Calu3 (cell line): Measurements from ENCODE around the gene LITAFD. TPM values are rescaled to one million over a fixed set of nuclear protein-coding genes. Genes with fewer than 3 reads are reported as not detected.
"Not testable (repeated sequence)": the region's sequence is repeated elsewhere in the genome, so short reads cannot be mapped to it uniquely, and the experiment has no call there.

Experiments used
- BruUV-seq: library from RNA; stranded (reverse); fragments of 400-500 nt; replicated peaks from 2 replicates; lab custom pipeline; 2021; lab: Mats Ljungman, UMichigan
- CTCF ChIA-PET: fragments of 300-600 bp; sonication (Branson Sonifier 250); formaldehyde crosslinking; loops from one replicate; lab custom pipeline; 2022; ENCODE audit warnings: antibody characterized with exemption; lab: Charles Lee
- DNase-seq: peaks from one replicate; pipeline ENCODE4 v3.0.0; 2022
- H3K27ac Mint-ChIP-seq: one replicate; pipeline ENCODE4 v1.8.0; 2022; ENCODE audit warnings: mixed read lengths; ENCODE audit not compliant: unreplicated experiment
- H3K27me3 Mint-ChIP-seq: one replicate; pipeline ENCODE4 v1.8.0; 2022; ENCODE audit warnings: mixed read lengths; ENCODE audit not compliant: unreplicated experiment
- H3K36me3 Mint-ChIP-seq: one replicate; pipeline ENCODE4 v1.8.0; 2022; ENCODE audit warnings: mild to moderate bottlenecking, moderate library complexity, mixed read lengths; ENCODE audit not compliant: insufficient read depth, unreplicated experiment
- H3K4me1 Mint-ChIP-seq: one replicate; pipeline ENCODE4 v1.8.0; 2022; ENCODE audit warnings: mild to moderate bottlenecking, low read depth, mixed read lengths; ENCODE audit not compliant: unreplicated experiment
- H3K4me3 Mint-ChIP-seq: one replicate; pipeline ENCODE4 v1.8.0; 2022; ENCODE audit warnings: mild to moderate bottlenecking, low read depth, moderate library complexity, mixed read lengths; ENCODE audit not compliant: unreplicated experiment
- H3K9me3 Mint-ChIP-seq: one replicate; pipeline ENCODE4 v1.8.0; 2022; ENCODE audit warnings: low read depth, mixed read lengths; ENCODE audit not compliant: unreplicated experiment
- intact Hi-C: fragments of 100-400 bp; cut with micrococcal nuclease; formaldehyde crosslinking; loops from one replicate; pipeline ENCODE4 v1.10.0; 2022; ENCODE audit not compliant: unreplicated experiment
- total RNA-seq: library from RNA; stranded (reverse); gene quantifications from 2 replicates; pipeline ENCODE4 v1.2.3, GENCODE V29; 2022
- TF ChIP-seq, protein P1 (sequence below): fragments of 200-600 bp; IDR thresholded peaks from one replicate; pipeline ENCODE4 v1.8.0; 2022; ENCODE audit warnings: antibody characterized with exemption; ENCODE audit not compliant: unreplicated experiment

Gene LITAFD
- total RNA-seq, 1 experiment from 2014 or later = not detected

DNA sequence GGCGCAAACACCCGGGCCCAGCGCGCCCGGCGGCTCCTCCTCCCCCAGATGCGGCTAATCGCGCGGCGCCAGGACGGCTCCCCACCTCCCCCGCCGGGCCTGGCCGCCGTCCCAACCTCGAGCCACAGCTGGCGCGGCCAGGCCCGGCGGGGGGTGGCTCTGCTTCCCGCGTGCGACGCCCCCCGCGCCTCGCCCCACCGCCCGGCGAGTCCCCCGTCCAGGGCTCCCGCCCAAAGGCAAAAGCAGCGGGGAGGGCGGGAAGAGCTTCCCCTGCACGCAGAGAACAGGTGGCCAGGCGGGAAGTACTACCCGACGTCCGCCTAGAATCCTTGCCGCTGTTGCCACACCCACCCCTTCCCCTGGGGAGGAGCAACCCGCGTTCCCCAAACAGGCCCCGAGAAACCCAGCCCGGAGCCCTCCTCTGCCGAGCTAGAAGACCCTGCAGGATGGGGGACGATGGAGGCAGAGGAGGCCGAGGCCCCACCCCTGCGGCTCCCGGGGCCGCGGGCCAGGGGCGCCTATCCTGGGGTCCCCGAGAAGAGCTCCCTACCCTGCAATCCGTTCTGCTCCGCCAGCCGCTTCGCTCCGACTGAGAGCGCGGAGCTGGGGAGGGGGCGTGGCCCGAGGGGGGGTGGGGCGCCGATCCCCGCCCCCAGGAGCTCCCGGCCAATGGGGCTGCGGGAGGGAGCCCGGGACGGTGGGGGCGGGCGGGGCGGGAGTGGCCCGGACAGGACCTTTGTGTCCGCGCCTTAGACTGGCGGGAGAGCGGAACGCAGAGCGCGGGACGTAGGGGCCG, 13.5 kb upstream of the LITAFD start, which contains the start of gene CARHSP1:
Gene CARHSP1, minus strand, starts transcription at position 591 of the 796 bp plus-strand sequence. CDS start 9,678 bp downstream, outside the sequence.
- CTCF ChIA-PET = interaction anchor here (0.5 to 1.6 kb wide), 14 partner anchors 10 to 330 kb away, joined by 3 to 18 read pairs (median 4); no protein-coding TSS in a partner anchor
- DNase-seq = peak; percentile 96
- Mint-ChIP-seq H3K36me3 (peaks cover 59% of the 10 kb centered on the region), H3K4me3 (peak within 1 kb of the TSS; percentile 86), H3K27ac (peak within 1 kb of the TSS; percentile 79), H3K27me3 (no peaks in the 10 kb centered on the region), H3K4me1 (peaks cover 65% of the 10 kb centered on the region), H3K9me3 (no peaks in the 10 kb centered on the region)
- BruUV-seq = no TSS peak
- intact Hi-C loops = no loop called here
- TF ChIP-seq, protein P1, sequence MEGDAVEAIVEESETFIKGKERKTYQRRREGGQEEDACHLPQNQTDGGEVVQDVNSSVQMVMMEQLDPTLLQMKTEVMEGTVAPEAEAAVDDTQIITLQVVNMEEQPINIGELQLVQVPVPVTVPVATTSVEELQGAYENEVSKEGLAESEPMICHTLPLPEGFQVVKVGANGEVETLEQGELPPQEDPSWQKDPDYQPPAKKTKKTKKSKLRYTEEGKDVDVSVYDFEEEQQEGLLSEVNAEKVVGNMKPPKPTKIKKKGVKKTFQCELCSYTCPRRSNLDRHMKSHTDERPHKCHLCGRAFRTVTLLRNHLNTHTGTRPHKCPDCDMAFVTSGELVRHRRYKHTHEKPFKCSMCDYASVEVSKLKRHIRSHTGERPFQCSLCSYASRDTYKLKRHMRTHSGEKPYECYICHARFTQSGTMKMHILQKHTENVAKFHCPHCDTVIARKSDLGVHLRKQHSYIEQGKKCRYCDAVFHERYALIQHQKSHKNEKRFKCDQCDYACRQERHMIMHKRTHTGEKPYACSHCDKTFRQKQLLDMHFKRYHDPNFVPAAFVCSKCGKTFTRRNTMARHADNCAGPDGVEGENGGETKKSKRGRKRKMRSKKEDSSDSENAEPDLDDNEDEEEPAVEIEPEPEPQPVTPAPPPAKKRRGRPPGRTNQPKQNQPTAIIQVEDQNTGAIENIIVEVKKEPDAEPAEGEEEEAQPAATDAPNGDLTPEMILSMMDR = no peak

DNA sequence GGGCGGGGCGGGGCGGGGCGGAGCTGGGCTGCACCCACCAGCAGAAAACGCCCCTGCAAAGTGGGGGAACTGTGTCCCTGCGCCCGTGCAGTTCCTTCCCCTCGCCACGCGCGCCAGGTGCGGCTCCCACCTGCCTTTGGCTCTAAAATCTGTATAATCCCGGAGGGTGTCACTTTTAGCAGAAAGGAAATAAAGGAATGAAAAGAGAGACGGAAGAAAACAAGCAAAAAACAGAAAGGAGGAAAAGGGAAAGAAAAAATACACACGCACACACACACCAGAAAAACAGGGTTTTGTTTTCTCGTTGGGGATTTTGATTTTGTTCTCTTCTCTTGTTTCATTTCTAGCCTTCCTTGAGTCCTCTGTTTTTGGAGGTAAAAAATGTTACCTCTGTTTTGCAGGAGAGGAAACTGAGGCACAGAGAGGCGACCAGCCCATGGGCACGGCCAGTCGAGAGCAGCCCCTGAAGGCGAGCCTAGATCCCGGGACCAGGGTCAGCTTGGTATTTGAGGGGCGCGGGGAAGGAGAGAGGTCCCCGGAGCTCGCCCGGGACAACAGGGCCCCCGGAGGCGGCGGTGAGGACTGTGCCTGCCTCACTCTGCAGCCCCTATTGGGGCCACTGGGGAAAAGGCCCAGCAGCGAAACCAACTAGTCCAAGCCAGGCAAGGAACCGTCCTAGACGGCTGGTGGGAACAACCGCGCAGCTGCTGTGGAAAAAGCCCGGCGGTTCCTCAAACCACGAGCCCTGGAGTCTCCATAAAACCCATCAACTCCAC, 12.8 kb upstream of the LITAFD start:
- no peaks in the 10 kb centered on the region for H3K9me3 Mint-ChIP-seq
- H3K36me3 Mint-ChIP-seq = peaks cover 51% of the 10 kb centered on the region
- intact Hi-C loops = no loop called here
- H3K27me3 Mint-ChIP-seq = no peaks in the 10 kb centered on the region
- no TSS peak for BruUV-seq
- CTCF ChIA-PET = interaction anchor here (0.5 to 1.6 kb wide), 14 partner anchors 9 to 329 kb away, joined by 3 to 18 read pairs (median 4); no protein-coding TSS in a partner anchor
- peak overlapping the region; percentile 56 for H3K27ac Mint-ChIP-seq
- H3K4me3 Mint-ChIP-seq = peak overlapping the region; percentile 86
- peaks cover 57% of the 10 kb centered on the region for H3K4me1 Mint-ChIP-seq
- TF ChIP-seq, protein P1 = no peak
- DNase-seq = no peak

DNA sequence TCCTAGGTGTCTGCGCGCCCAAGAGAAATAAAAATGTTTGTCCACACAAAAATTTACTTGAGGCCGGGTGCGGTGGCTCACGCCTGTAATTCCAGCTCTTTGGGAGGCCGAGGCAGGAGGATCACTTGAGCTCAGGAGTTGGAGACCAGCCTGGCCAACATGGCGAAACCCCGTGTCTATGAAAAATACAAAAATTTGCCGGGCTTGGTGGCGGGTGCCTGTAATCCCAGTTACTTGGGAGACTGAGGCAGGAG, 12.2 kb upstream of the LITAFD start:
- H3K9me3 Mint-ChIP-seq, BruUV-seq, DNase-seq, H3K4me3 Mint-ChIP-seq, H3K27me3 Mint-ChIP-seq, H3K27ac Mint-ChIP-seq, intact Hi-C loops: not testable (repeated sequence)
- CTCF ChIA-PET = interaction anchor here (1.3 kb wide), 1 partner anchor 73 kb away, joined by 3 read pairs; no protein-coding TSS in a partner anchor
- H3K36me3 Mint-ChIP-seq = peaks cover 47% of the 10 kb centered on the region
- peaks cover 52% of the 10 kb centered on the region for H3K4me1 Mint-ChIP-seq

DNA sequence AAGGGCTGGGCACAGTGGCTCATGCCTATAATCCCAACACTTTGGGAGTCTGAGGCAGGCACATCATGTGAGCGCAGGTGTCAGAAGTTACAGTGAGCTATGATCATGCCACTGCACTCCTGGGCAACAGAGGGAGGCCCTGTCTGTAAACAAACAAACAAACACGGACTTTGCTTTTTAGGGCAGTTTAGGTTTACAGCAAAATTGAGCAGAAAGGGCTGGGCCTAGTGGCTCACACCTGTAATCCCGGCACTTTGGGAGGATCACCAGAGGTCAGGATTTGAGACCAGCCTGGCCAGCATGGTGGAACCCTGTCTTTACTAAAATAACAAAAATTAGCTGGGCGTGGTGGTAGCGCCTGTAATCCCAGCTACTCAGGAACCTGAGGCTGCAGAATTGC, 10.1 kb upstream of the LITAFD start:
- CTCF ChIA-PET = interaction anchor here (1.1 kb wide), 1 partner anchor 267 kb away, joined by 6 read pairs; no protein-coding TSS in a partner anchor

More for the DNA sequence above, 10.1 kb upstream of the LITAFD start:
- Mint-ChIP-seq H3K9me3 (no peaks in the 10 kb centered on the region), H3K4me1 (peaks cover 30% of the 10 kb centered on the region), H3K27ac (no peak overlapping the region), H3K27me3 (no peaks in the 10 kb centered on the region), H3K4me3 (no peak overlapping the region), H3K36me3 (peaks cover 27% of the 10 kb centered on the region)
- TF ChIP-seq, protein P1 = no peak
- no TSS peak for BruUV-seq
- DNase-seq = no peak
- intact Hi-C loops = no loop called here
